ENCODE data around the gene HOTAIR. TPM values are rescaled to one million over a fixed set of nuclear protein-coding genes. Genes with fewer than 3 reads are reported as not detected.

Gene HOTAIR
- total RNA-seq, 1 donor from 2014 or later, result not detected

DNA sequence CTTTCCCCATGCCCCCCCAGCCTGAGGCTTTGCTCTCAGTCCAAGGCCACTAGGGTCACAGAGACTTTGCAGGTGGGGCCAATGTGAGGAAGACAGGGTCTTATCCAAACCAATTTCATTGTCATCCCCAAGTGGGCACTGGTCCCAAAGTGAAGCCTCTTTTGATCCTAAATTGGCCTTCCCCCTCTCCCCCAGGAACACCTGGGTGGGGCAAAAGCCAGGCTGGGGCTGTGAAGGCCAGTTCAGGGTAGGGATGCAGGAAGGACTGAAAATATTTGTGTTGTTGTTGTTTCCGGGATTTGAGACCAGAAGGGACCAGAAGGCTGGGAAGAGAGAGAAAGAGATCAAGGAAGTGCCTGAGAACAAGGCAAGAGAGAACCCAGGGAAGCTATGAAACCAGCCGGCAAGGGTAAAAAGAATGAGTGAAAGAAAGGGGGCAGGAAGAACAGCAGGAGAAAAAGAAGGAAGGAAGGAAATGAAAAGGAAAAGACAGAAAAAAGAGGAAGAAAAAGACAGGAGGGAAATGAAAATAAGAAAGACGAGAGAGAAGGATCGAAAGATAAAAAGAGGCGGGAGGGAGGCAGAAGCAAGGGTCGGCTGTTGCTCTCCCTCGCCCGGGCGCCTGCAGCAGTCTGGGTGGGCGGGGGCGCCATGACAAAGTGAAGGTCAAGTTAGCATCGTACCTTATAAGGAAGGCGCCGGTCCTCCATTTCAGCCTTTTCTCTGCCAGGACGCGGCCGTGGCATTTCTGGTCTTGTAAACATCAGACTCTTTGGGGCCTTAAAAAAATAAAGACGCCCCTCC is 9.3 kb downstream of the HOTAIR start:
- H3K36me3 Mint-ChIP-seq (ENCODE audit: low read depth, unreplicated experiment), result no peaks in the 10 kb centered on the region
- H4K20me1 ChIP-seq (ENCODE audit: insufficient read depth, low read length), result no peaks in the 10 kb centered on the region
- FAIRE-seq, result no peak
- no peak overlapping the region for H2AFZ ChIP-seq (ENCODE audit: low read depth, low read length)
- no peak overlapping the region for H3K4me3 ChIP-seq (ENCODE audit: insufficient read depth, low read depth, low read length)
- no peak for TF ChIP-seq EZH2 (IDR thresholded peaks at IDR 0.05; ENCODE audit: insufficient read depth, low read length)
- TF ChIP-seq, protein P1, sequence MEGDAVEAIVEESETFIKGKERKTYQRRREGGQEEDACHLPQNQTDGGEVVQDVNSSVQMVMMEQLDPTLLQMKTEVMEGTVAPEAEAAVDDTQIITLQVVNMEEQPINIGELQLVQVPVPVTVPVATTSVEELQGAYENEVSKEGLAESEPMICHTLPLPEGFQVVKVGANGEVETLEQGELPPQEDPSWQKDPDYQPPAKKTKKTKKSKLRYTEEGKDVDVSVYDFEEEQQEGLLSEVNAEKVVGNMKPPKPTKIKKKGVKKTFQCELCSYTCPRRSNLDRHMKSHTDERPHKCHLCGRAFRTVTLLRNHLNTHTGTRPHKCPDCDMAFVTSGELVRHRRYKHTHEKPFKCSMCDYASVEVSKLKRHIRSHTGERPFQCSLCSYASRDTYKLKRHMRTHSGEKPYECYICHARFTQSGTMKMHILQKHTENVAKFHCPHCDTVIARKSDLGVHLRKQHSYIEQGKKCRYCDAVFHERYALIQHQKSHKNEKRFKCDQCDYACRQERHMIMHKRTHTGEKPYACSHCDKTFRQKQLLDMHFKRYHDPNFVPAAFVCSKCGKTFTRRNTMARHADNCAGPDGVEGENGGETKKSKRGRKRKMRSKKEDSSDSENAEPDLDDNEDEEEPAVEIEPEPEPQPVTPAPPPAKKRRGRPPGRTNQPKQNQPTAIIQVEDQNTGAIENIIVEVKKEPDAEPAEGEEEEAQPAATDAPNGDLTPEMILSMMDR (IDR thresholded peaks at IDR 0.05; ENCODE audit: insufficient read depth, low read depth, low read length), result no peak
- peaks cover 90% of the 10 kb centered on the region for H3K27me3 Mint-ChIP-seq (ENCODE audit: low read depth, unreplicated experiment)
- no peak overlapping the region for H3K9ac ChIP-seq (ENCODE audit: low read length)
- H3K4me1 Mint-ChIP-seq (ENCODE audit: low read depth, unreplicated experiment), result no peaks in the 10 kb centered on the region
- peaks cover 97% of the 10 kb centered on the region for H3K27me3 ChIP-seq (ENCODE audit: insufficient read depth, low read length)
- H3K4me1 ChIP-seq (ENCODE audit: insufficient read depth, low read length), result no peaks in the 10 kb centered on the region
- no peaks in the 10 kb centered on the region for H3K9me3 ChIP-seq (ENCODE audit: insufficient read depth, low read depth, low read length)
- H3K27ac ChIP-seq (ENCODE audit: low read depth, low read length), result no peak overlapping the region
- no peak overlapping the region for H3K4me2 ChIP-seq (ENCODE audit: low read length)
- no peak overlapping the region for H3K4me3 Mint-ChIP-seq (ENCODE audit: unreplicated experiment)
- H3K9me3 Mint-ChIP-seq (ENCODE audit: unreplicated experiment), result peaks cover 22% of the 10 kb centered on the region
- no peak for DNase-seq (ENCODE audit: low read depth)
- H3K79me2 ChIP-seq (ENCODE audit: insufficient read depth, low read length), result no peaks in the 10 kb centered on the region
- no peaks in the 10 kb centered on the region for H3K36me3 ChIP-seq (ENCODE audit: insufficient read depth, low read length)
- H3K27ac Mint-ChIP-seq (ENCODE audit: unreplicated experiment), result peak overlapping the region; percentile 10

DNA sequence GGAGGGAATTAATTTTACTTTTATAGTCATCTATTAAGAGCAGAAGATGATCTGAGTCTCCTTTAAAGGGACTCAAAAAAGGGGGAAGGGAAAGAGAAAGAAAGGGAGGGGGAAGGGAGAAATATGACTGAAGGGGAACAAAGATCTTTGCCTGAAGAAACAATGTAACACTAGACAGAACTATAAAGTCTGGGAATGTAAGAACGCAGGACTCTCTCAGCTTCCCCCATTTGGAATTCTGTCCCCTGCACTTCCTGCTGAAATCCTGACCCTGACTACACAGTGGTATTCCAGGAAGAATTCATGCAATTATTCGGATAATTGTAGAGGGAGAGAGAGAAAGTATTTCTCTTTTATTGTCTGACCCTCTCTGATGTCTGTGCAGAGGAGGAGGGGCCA is 10.4 kb downstream of the HOTAIR start:
- no peaks in the 10 kb centered on the region for H4K20me1 ChIP-seq (ENCODE audit: insufficient read depth, low read length)
- H3K27ac Mint-ChIP-seq (ENCODE audit: unreplicated experiment), result no peak overlapping the region
- no peaks in the 10 kb centered on the region for H3K36me3 ChIP-seq (ENCODE audit: insufficient read depth, low read length)
- H3K79me2 ChIP-seq (ENCODE audit: insufficient read depth, low read length), result no peaks in the 10 kb centered on the region
- H3K4me3 Mint-ChIP-seq (ENCODE audit: unreplicated experiment), result no peak overlapping the region
- no peaks in the 10 kb centered on the region for H3K4me1 ChIP-seq (ENCODE audit: insufficient read depth, low read length)
- DNase-seq (ENCODE audit: low read depth), result no peak
- no peak overlapping the region for H2AFZ ChIP-seq (ENCODE audit: low read depth, low read length)
- H3K9ac ChIP-seq (ENCODE audit: low read length), result no peak overlapping the region
- no peaks in the 10 kb centered on the region for H3K36me3 Mint-ChIP-seq (ENCODE audit: low read depth, unreplicated experiment)
- no peak overlapping the region for H3K27ac ChIP-seq (ENCODE audit: low read depth, low read length)
- H3K4me3 ChIP-seq (ENCODE audit: insufficient read depth, low read depth, low read length), result no peak overlapping the region
- H3K4me2 ChIP-seq (ENCODE audit: low read length), result no peak overlapping the region
- no peaks in the 10 kb centered on the region for H3K4me1 Mint-ChIP-seq (ENCODE audit: low read depth, unreplicated experiment)
- FAIRE-seq, result no peak
- H3K27me3 ChIP-seq (ENCODE audit: insufficient read depth, low read length), result peaks cover 97% of the 10 kb centered on the region
- H3K9me3 ChIP-seq (ENCODE audit: insufficient read depth, low read depth, low read length), result peaks cover 5% of the 10 kb centered on the region
- no peak for TF ChIP-seq EZH2 (IDR thresholded peaks at IDR 0.05; ENCODE audit: insufficient read depth, low read length)
- TF ChIP-seq, protein P1 (IDR thresholded peaks at IDR 0.05; ENCODE audit: insufficient read depth, low read depth, low read length), result no peak
- H3K9me3 Mint-ChIP-seq (ENCODE audit: unreplicated experiment), result peaks cover 29% of the 10 kb centered on the region
- peaks cover 90% of the 10 kb centered on the region for H3K27me3 Mint-ChIP-seq (ENCODE audit: low read depth, unreplicated experiment)

Data from astrocyte (in vitro differentiated cells and primary cell).